GM18909 (cell line): Measurements from ENCODE around the gene TAGLN2.

Source experiments
- ATAC-seq: cut with Tn5 transposase; IDR thresholded peaks from one replicate; pipeline ENCODE4 v1.9.1; 2021; ENCODE audit warnings: mild to moderate bottlenecking; ENCODE audit not compliant: unreplicated experiment, poor library complexity

The TAGLN2 gene

GRCh38 chr1:159924025-159924790, 1.1 kb downstream of the TAGLN2 start:
- ATAC-seq, result no peak

GRCh38 chr1:159923203-159924024, 1.9 kb downstream of the TAGLN2 start:
- peak; percentile 32 for ATAC-seq

- ATAC-seq, result no peak
Measured at GRCh38 chr1:159922511-159923202, 2.6 kb downstream of the TAGLN2 start.

GRCh38 chr1:159921700-159922504, 3.4 kb downstream of the TAGLN2 start:
- no peak for ATAC-seq

- peak; percentile 23 for ATAC-seq
Measured at GRCh38 chr1:159921251-159921650, 4.1 kb downstream of the TAGLN2 start.

- no peak for ATAC-seq
Measured at GRCh38 chr1:159920651-159921050, 4.7 kb downstream of the TAGLN2 start.

- no peak for ATAC-seq
Measured at GRCh38 chr1:159920202-159920601, 5.1 kb downstream of the TAGLN2 start.

- ATAC-seq, result no peak
Measured at GRCh38 chr1:159919236-159919865, 6.0 kb downstream of the TAGLN2 start.

GRCh38 chr1:159918352-159919200, 6.7 kb downstream of the TAGLN2 start:
- ATAC-seq, result no peak

GRCh38 chr1:159917533-159918351, 7.6 kb downstream of the TAGLN2 start:
- ATAC-seq, result no peak

GRCh38 chr1:159916242-159917051, 8.9 kb downstream of the TAGLN2 start:
- no peak for ATAC-seq

- no peak for ATAC-seq
Measured at GRCh38 chr1:159915571-159916241, 9.6 kb downstream of the TAGLN2 start.

GRCh38 chr1:159914252-159915018, 10.9 kb downstream of the TAGLN2 start:
- no peak for ATAC-seq

- no peak for ATAC-seq
Measured at GRCh38 chr1:159913451-159914192, 11.7 kb downstream of the TAGLN2 start.
